Activated CD8-positive, alpha-beta memory T cell treated with anti-CD3 and anti-CD28 coated beads for 36 hours (primary cell): Measurements from ENCODE around the gene OLIG3. TPM values are rescaled to one million over a fixed set of nuclear protein-coding genes. Genes with fewer than 3 reads are reported as not detected.

Experiments
- CTCF ChIA-PET: fragments of 350-600 bp; sonication (Branson Sonifier 250); formaldehyde crosslinking; loops from one replicate; lab custom pipeline; 2021; ENCODE audit warnings: antibody characterized with exemption; lab: Charles Lee
- POLR2A ChIA-PET: fragments of 350-600 bp; sonication (Branson Sonifier 250); formaldehyde crosslinking; loops from one replicate; lab custom pipeline; 2021; ENCODE audit warnings: antibody characterized with exemption; lab: Charles Lee
- total RNA-seq, 2 experiments: library from RNA; stranded (reverse); gene quantifications; one replicate each; pipeline ENCODE4 v1.2.3, GENCODE V29; 2021

OLIG3 gene
- total RNA-seq, 2 experiments from 2014 or later, result 0.17 TPM; not detected in 1

- ChIA-PET CTCF (interaction anchor here (0.6 to 1.8 kb wide), 2 partner anchors 17 to 158 kb away, joined by 3 read pairs; no protein-coding TSS in a partner anchor), POLR2A (no interaction called here)
Observed at GRCh38 chr6:137496909-137497720, 2.9 kb upstream of the OLIG3 start.

- POLR2A ChIA-PET, result no interaction called here
Observed at GRCh38 chr6:137496368-137496767, 2.2 kb upstream of the OLIG3 start.

GRCh38 chr6:137495703-137496336 is 1.6 kb upstream of the OLIG3 start:
- CTCF ChIA-PET, result interaction anchor here (1.8 kb wide), 1 partner anchor 16 kb away, joined by 3 read pairs; no protein-coding TSS in a partner anchor

More at GRCh38 chr6:137496368-137496767, 2.2 kb upstream of the OLIG3 start:
- CTCF ChIA-PET, result interaction anchor here (0.6 to 1.8 kb wide), 2 partner anchors 16 to 159 kb away, joined by 3 read pairs; no protein-coding TSS in a partner anchor

DNA sequence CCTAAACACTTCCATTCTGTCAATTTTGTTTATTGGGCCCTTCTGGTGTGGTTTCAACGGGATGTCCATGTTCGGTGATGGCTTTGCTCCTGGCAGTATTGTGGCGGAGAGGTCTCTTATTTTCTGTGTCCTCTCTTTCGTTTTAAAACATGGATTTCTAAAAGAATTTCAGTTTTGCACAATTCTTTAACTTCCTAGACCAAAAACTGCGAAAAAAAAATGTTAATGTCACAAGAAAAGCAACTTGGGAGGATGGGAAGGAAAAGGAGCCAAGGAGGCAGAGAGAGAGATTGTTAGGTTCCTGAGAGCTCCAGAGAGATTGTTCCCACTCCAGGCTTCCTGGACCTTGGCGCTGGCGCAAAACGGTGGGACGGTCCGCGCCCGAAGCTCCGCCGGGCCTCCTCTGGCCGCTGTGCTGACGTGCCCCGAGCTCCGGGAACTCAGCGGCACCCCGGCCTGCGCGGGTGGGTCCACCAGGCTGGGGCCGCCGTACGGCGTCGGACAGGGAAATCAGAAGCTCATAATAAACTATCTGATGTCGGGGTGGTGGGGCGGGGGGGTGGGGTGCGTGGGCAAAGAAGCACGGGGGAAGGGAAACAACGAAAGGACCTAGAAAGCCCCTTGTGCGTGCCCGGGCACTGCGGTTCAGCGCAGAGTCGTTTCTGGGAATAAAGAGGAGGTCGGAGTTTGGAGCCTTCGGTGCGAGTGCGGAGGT is 951 bp upstream of the OLIG3 start:
- CTCF ChIA-PET, result no interaction called here
- POLR2A ChIA-PET, result no interaction called here

More at GRCh38 chr6:137495703-137496336, 1.6 kb upstream of the OLIG3 start:
- POLR2A ChIA-PET, result no interaction called here

- POLR2A ChIA-PET, result no interaction called here
- CTCF ChIA-PET, result interaction anchor here (0.5 to 0.7 kb wide), 2 partner anchors 139 to 981 kb away, joined by 3 to 4 read pairs; no protein-coding TSS in a partner anchor
Observed at GRCh38 chr6:137493218-137494038, 766 bp downstream of the OLIG3 start.

GRCh38 chr6:137492289-137493217 is 1.6 kb downstream of the OLIG3 start:
- ChIA-PET CTCF (no interaction called here), POLR2A (no interaction called here)

- CTCF ChIA-PET, result no interaction called here
- POLR2A ChIA-PET, result no interaction called here
Observed at GRCh38 chr6:137491478-137491877, 2.7 kb downstream of the OLIG3 start.

DNA sequence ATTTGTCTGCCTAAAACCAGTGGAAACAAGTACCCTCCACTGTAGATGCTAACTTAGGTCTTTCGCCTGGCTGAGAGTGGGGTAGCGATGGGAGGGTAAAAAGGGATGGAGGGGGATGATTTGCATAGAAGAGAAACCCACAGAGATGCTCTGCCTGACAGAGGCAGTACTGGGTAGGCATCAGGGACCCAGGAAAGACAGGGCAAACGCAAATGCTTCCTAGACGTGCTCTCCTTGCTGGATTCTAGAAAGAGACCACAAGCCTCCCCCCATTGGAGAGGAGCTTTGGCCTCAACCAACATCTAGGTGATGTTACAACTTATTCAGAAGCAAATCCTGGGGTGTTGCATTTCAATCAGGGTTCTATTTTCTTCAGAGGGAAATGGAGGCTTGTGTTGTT is 3.2 kb downstream of the OLIG3 start:
- ChIA-PET CTCF (no interaction called here), POLR2A (no interaction called here)

DNA sequence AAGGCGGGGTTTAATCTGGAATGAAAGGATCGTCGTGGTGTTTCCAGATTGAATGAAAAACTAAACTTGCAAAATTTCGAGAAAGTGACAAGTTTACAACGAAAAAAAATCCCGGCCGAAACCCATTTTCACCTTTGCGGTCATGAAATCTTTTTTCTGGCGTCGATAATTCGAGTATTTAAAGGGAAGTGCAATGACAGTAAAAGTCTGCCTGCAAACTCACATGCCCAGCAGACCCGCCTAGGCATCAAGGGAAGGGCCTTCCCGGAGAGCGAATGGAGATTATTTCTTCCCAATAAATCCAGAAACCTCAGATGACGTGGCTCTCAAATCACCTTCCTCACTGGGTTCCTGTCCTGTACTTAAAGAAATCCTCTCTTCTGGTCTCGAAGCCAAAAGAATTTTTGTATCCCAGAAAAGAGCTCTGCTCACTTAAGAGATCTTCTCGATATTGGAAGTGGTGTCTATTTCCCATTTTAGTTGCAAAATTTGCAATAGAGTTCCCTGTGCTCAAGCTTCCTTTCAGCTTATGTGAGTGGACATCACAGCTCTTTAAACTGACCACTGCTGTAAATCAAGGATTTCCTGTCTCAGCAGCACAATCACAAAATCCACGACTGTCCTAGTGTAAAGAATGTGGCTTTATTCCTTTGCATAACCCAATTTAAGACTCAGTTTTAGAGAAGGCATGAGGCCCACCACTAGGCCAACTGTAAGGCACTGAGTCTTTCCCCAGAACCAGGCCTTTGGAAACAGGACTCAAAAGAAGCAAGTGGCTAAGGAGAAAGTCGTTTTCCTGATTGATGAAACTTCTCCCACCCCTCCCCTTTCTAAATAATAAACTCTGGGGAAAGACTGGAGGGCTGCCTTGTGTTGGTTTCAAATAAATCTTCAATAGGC is 3.9 kb downstream of the OLIG3 start:
- ChIA-PET CTCF (no interaction called here), POLR2A (no interaction called here)

DNA sequence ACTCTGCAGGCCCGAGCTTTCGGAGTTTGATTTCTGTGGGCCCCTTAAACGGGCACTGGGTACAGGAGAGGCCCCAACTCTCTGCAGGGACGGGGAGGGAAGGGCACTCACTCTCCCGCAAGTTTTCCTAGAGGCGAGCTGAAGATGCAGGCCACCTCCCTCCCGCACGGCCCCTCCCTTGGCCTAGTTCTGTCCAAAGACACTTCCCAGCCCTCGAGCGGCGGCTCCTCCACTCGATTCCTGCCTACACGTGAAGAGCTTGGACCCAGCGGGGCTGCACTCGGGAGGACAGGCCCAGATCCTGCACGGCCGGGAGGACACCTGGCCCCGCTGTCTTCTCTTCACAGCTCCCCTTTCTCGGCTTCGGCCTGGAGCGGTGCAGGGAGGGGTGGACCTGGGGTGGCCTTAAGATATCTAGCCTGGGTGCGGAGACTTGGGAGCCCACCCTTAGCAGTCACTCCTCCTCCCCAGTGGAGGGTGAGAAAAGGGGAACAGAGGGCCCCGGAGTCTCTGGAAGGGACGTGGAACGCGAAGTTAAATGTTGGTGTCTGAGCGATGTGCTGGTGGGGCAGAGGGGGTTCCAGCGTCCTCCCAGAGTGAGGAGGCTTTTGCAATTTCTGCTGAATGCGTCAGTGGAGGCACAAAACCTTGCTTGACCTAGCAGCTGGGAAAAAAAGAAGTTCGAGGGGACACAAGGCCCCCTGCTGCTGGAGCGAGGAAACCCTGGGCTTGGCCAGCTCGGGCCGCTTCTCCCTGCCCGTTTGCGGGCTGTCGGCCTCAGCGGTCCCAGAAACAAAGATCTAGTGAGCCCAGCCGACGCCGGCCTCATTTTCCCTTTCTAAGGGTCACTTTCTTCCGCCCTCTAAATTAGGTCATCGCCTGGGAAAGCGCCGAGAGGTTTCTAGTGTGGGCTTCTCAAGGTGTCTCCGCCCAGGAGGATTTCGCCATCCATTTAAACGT is 4.9 kb downstream of the OLIG3 start:
- CTCF ChIA-PET, result no interaction called here
- POLR2A ChIA-PET, result no interaction called here

DNA sequence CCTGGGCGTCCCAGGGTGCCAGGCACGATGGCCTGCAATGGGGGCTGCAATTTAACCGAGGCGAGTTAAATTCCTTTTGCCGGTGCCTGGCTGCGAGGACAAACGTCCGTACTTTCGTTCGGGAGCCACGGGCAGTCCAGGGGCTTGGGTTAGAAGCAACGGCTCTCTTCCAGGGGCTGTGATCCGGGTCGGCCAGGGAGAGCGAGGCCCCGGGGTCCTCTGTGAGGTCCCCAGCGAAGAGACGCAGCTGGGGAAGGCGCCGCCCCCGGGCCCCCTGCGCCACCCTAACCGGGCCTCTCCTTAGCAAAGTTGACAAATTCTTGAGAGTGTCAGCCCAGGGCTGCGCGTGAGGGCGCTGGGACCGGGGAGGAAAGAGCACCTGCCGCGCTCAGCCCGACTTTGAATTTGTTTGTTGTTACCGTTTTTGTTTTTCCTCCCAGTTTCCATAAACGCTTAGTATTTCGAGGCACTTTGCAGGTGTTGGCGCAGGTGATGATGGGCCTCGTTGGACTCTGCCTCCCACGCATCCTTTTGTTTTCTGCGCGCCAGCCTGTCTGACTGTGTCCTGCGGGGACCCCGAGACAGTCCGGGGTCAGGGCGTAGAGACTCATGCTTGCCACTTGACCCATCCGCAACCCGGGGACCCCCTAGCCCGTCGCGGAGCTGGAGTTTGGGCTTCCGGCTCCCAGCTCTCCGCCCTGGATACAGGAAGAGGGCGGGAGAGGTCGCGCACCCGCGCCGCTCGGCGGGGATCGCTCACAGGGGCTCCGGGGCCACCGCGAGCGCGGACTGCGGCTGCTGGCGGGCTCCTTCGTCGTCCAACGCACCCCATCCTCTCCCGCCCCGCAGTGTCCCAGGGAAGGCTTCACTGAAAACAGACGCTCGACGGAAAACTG is 5.8 kb downstream of the OLIG3 start:
- ChIA-PET POLR2A (no interaction called here), CTCF (no interaction called here)

- ChIA-PET POLR2A (no interaction called here), CTCF (no interaction called here)
Observed at GRCh38 chr6:137487869-137488149, 6.4 kb downstream of the OLIG3 start.

DNA sequence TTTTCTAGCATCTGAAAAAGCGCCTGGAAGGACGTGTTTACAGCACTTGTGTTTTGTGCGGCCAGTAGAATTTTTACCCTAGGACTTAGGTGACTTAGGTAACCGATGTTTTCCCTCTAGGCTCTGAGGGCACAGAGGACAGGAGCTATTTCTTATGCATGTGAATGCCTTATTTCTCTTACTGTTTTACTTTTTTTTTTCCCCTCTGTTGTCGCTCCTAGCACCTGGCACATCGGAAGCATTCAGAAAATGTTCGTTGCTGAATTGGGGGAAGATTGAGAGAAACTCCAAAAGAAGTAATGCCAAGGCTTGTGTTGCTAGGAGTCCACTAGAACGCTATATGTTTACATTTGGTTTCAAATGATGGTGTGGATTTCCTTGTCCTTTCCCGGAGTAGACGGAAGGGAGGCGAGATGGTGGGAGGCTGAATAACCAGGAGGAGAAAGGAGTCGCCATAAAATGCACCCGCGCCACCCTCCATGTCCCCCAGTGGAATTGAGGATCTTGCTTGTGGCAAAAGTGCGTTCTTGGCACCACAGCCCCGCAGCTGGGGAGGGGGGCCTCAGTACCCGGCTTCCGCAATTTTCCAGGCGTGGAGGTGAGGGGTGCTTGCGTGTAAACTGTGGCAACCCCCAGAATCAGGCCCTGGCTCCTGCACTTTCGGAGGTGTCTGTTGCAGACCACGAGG is 6.9 kb downstream of the OLIG3 start:
- POLR2A ChIA-PET, result no interaction called here
- CTCF ChIA-PET, result no interaction called here

DNA sequence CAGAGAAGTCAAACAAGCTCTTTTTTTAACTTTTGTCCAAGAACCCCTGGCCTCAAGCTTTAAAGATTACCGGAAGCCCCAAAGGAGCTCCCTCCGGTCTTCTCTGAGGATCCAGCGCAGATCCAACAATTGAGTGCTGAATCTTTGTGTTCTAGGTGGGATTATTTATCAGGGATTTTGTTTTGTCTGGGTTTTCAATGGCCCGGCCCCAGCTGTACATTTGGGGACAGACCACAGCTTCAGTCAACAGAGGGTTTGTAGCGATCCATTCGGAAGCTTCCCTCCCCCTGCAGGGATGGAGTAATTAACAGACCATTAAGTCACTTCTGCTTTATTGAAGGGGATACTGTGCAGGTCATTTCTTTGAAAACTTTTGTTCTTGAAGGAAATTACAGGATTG is 7.8 kb downstream of the OLIG3 start:
- ChIA-PET POLR2A (no interaction called here), CTCF (no interaction called here)

DNA sequence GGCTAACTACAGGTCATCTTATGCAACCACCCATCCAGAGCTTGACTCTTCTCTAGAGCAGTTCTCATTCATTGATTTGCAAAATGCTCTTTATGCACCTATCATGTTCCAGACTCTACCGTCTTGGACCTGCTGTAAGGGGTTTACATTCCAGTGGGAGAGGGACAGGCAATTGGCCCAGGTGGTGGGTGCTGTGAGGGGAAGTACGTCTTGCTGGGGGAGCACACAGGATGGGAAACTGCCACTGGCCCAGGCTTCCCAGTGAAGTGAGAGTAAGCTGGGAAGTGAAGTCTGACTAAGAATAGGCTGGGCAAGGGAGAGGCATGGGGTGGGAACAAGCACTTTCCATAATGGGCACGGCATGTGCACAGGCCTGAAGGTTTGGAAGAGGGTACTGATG is 13.8 kb downstream of the OLIG3 start:
- ChIA-PET POLR2A (no interaction called here), CTCF (interaction anchor here (0.7 kb wide), 2 partner anchors 16 to 176 kb away, joined by 3 read pairs; no protein-coding TSS in a partner anchor)
